GM12864 (cell line): ENCODE data around the gene MCRIP1.

Experiments used
- DNase-seq: peaks from one replicate; pipeline ENCODE4 v3.0.0-alpha.2; 2011; ENCODE audit warnings: low read depth
- H3K4me3 ChIP-seq: 2 replicates; pipeline ENCODE4 v1.5.1; 2011; ENCODE audit warnings: mild to moderate bottlenecking, low read depth, low read length, control low read depth
- CTCF ChIP-seq: IDR thresholded peaks from 2 replicates; pipeline ENCODE4 v1.5.1; 2011; ENCODE audit warnings: low read depth, mild to moderate bottlenecking, moderate library complexity, low read length, control low read depth, inconsistent platforms; ENCODE audit errors: missing control alignments

The MCRIP1 gene

GRCh38 chr17:81831563-81831956 lies 1.5 kb downstream of the MCRIP1 start:
- no peak for DNase-seq
- no peak for TF ChIP-seq CTCF
- peak overlapping the region; percentile 85 for H3K4me3 ChIP-seq

- TF ChIP-seq CTCF, result no peak
- H3K4me3 ChIP-seq, result no peak overlapping the region
- DNase-seq, result no peak
Observed at GRCh38 chr17:81829858-81830257, 3.2 kb downstream of the MCRIP1 start.

- no peak for DNase-seq
- TF ChIP-seq CTCF, result no peak
- no peak overlapping the region for H3K4me3 ChIP-seq
Observed at GRCh38 chr17:81828656-81829055, 4.4 kb downstream of the MCRIP1 start.

- TF ChIP-seq CTCF, result peak; percentile 6
- no peak for DNase-seq
- H3K4me3 ChIP-seq, result no peak overlapping the region
Observed at GRCh38 chr17:81825841-81826466, 7.1 kb downstream of the MCRIP1 start.

- no peak for DNase-seq
- no peak for TF ChIP-seq CTCF
- no peak overlapping the region for H3K4me3 ChIP-seq
Observed at GRCh38 chr17:81824595-81824994, 8.5 kb downstream of the MCRIP1 start.

GRCh38 chr17:81823820-81824550 lies 9.1 kb downstream of the MCRIP1 start:
- DNase-seq, result no peak
- no peak for TF ChIP-seq CTCF
- no peak overlapping the region for H3K4me3 ChIP-seq
